ENCODE measurements around the gene FLOT2. TPM values are rescaled to one million over a fixed set of nuclear protein-coding genes. Genes with fewer than 3 reads are reported as not detected.

FLOT2 gene
- polyA plus RNA-seq, 1 experiment = 86.0 TPM

DNA sequence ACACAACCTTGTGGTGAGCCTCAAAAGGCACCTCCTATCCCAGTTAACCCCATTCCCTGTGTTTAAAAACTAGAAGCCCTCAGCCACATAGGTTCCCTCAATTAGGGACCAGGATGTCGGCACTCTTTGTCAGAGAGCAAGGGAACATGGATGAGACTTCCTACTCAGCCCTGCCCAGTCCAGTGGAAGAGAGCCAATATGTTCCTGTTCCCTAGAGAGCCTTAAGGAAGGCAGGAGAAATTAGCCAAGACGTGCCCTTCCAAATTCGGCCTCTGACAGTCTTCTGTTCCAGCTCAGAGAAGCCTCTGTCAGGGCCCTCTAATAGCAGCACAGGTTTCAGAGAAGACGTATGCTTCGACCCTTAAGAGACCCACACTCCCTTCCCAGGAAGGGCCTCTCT, 19.9 kb upstream of the FLOT2 start:
- no peak for DNase-seq (ENCODE audit: low read depth)
- no peaks in the 10 kb centered on the region for H3K27me3 ChIP-seq (ENCODE audit: control insufficient read depth, insufficient read depth, low read length)
- peaks cover 39% of the 10 kb centered on the region for H3K36me3 ChIP-seq (ENCODE audit: control insufficient read depth, insufficient read depth, low read length)
- CTCF ChIA-PET = interaction anchor here (1.1 to 4.7 kb wide), 6 partner anchors 10 to 190 kb away, joined by 3 to 43 read pairs (median 18); partner anchors contain the start of gene TLCD1
- H3K4me3 ChIP-seq (ENCODE audit: low read depth, low read length) = no peak overlapping the region
- TF ChIP-seq, protein P1, sequence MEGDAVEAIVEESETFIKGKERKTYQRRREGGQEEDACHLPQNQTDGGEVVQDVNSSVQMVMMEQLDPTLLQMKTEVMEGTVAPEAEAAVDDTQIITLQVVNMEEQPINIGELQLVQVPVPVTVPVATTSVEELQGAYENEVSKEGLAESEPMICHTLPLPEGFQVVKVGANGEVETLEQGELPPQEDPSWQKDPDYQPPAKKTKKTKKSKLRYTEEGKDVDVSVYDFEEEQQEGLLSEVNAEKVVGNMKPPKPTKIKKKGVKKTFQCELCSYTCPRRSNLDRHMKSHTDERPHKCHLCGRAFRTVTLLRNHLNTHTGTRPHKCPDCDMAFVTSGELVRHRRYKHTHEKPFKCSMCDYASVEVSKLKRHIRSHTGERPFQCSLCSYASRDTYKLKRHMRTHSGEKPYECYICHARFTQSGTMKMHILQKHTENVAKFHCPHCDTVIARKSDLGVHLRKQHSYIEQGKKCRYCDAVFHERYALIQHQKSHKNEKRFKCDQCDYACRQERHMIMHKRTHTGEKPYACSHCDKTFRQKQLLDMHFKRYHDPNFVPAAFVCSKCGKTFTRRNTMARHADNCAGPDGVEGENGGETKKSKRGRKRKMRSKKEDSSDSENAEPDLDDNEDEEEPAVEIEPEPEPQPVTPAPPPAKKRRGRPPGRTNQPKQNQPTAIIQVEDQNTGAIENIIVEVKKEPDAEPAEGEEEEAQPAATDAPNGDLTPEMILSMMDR (IDR thresholded peaks at IDR 0.05; ENCODE audit: insufficient read depth, low read depth, low read length) = no peak
- POLR2A ChIA-PET = no interaction called here

DNA sequence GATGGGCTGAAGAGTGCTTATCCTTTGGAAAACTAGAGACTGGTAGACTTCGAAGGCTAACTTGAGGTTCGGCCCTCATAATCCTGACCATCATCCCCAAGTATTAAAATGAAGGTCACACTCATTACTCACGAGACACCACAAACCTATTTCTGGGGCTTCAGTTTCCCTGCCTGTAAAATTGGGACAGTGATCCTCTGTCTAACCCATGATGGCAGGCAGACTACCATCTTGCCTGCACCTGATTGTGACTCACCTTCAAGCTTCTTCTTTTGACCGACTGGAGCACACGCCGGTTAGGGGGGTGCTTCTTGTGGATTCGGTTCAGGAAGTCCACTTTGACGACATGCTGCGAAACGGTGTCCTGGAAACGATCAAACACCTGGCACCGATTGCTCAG, 19.5 kb upstream of the FLOT2 start:
- H3K27me3 ChIP-seq (ENCODE audit: control insufficient read depth, insufficient read depth, low read length) = no peaks in the 10 kb centered on the region
- H3K36me3 ChIP-seq (ENCODE audit: control insufficient read depth, insufficient read depth, low read length) = peaks cover 42% of the 10 kb centered on the region
- ChIA-PET CTCF (interaction anchor here (0.7 to 4.7 kb wide), 11 partner anchors 8 to 190 kb away, joined by 3 to 43 read pairs (median 5); partner anchors contain the start of genes DHRS13 and TLCD1), POLR2A (no interaction called here)
- TF ChIP-seq, protein P1 (IDR thresholded peaks at IDR 0.05; ENCODE audit: insufficient read depth, low read depth, low read length) = no peak
- no peak overlapping the region for H3K4me3 ChIP-seq (ENCODE audit: low read depth, low read length)
- no peak for DNase-seq (ENCODE audit: low read depth)

DNA sequence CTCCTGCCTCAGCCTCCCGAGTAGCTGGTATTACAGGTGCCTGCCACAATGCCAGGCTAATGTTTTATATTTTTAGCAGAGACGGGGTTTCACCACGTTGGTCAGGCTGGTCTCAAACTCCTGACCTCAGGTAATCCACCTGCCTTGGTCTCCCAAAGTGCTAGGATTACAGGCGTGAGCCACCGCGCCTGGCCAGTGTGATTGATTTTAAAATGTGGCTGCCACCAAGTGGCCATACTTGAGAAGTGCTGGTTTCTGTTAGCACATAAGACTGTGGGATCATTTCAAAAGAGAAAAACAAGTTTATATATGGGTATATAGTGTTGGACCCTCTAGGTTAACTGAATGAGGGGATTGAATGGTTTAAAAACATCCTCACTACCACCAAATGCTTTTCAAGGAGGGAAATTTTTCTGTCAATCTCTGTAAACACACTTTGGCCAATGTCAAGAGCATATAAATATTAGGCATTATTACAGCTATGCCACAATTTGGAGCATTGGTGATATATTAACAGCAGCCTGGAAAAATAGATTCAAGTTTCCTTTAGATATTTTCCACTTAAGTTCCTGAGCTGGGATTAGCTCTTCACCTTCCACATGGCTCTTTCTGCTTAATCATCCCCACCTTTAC, 18.9 kb upstream of the FLOT2 start:
- POLR2A ChIA-PET = no interaction called here
- H3K4me3 ChIP-seq (ENCODE audit: low read depth, low read length) = no peak overlapping the region
- peaks cover 45% of the 10 kb centered on the region for H3K36me3 ChIP-seq (ENCODE audit: control insufficient read depth, insufficient read depth, low read length)
- no peaks in the 10 kb centered on the region for H3K27me3 ChIP-seq (ENCODE audit: control insufficient read depth, insufficient read depth, low read length)
- CTCF ChIA-PET = interaction anchor here (0.7 to 4.7 kb wide), 15 partner anchors 9 to 189 kb away, joined by 3 to 43 read pairs (median 5); partner anchors contain the start of genes DHRS13, FLOT2 and TLCD1
- TF ChIP-seq, protein P1 (IDR thresholded peaks at IDR 0.05; ENCODE audit: insufficient read depth, low read depth, low read length) = peak; percentile 64
- DNase-seq (ENCODE audit: low read depth) = no peak

DNA sequence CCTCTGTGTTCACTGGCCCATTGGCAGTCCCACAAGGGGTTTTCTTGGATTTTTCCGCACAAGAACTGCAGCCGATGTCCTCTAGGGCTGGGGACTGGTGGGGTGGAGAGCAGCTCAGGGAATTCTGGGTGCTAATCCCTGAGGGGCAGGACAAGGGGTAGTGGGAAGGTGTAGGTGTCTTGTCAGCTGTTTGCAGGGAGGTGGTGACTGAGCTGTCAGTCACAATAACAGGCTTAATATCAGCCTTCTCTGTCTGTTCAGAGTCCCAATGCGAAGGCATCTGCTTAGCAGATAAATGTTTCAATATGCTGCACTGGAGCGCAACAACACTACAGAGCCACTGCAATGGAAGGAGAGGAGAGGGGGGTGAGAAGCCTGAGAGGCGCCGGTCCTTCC, 15.4 kb upstream of the FLOT2 start:
- CTCF ChIA-PET = interaction anchor here (0.5 to 7.4 kb wide), 11 partner anchors 13 to 392 kb away, joined by 3 to 48 read pairs (median 4); partner anchors contain the start of genes FLOT2, NEK8 and TLCD1
- POLR2A ChIA-PET = no interaction called here
- Histone ChIP-seq H3K4me3 (ENCODE audit: low read depth, low read length) (no peak overlapping the region), H3K36me3 (ENCODE audit: control insufficient read depth, insufficient read depth, low read length) (peaks cover 46% of the 10 kb centered on the region), H3K27me3 (ENCODE audit: control insufficient read depth, insufficient read depth, low read length) (no peaks in the 10 kb centered on the region)
- no peak for DNase-seq (ENCODE audit: low read depth)
- TF ChIP-seq, protein P1 (IDR thresholded peaks at IDR 0.05; ENCODE audit: insufficient read depth, low read depth, low read length) = no peak

DNA sequence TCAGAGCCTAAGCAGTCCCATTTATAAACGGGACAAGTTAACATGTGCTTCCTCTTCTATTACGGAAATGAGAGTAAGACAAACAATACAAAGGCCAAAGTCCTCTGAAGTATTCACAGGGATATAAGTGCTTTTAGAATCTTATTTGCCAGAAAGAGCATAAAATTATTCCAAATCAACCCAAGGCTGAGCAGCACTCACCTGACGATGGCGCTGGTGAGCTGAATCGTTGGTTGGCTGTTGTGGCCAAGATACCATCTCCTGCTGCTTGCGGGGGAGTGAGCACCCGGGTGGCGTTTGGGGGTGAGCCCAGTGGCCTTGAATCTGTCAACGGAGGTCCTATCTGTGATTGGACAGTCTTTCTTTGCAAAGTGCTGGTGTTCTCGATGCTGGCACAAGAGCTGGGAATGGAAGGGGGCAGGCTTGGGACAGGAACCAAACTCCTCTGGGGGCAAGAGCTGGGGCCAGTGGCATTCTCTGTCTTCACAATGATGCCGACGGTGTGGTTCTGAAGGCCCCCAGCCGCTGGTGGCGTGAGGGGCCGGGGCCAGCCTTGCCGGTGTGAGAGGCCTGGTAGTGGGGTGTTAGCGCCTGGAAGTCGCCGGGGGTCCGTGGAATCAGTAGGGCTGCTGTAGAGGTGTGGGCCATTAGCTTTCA, 14.9 kb upstream of the FLOT2 start:
- ChIA-PET POLR2A (no interaction called here), CTCF (interaction anchor here (0.5 to 7.4 kb wide), 12 partner anchors 9 to 393 kb away, joined by 3 to 48 read pairs (median 4); partner anchors contain the start of genes DHRS13, FLOT2, NEK8 and TLCD1)
- Histone ChIP-seq H3K36me3 (ENCODE audit: control insufficient read depth, insufficient read depth, low read length) (peaks cover 46% of the 10 kb centered on the region), H3K4me3 (ENCODE audit: low read depth, low read length) (no peak overlapping the region), H3K27me3 (ENCODE audit: control insufficient read depth, insufficient read depth, low read length) (no peaks in the 10 kb centered on the region)
- TF ChIP-seq, protein P1 (IDR thresholded peaks at IDR 0.05; ENCODE audit: insufficient read depth, low read depth, low read length) = peak; percentile 29
- no peak for DNase-seq (ENCODE audit: low read depth)

Data from BJ (cell line).